ENCODE data around the gene TRPV4. TPM values are rescaled to one million over a fixed set of nuclear protein-coding genes. Genes with fewer than 3 reads are reported as not detected.

TRPV4 gene
- total RNA-seq, 1 experiment from 2014 or later, result 0.16 TPM

DNA sequence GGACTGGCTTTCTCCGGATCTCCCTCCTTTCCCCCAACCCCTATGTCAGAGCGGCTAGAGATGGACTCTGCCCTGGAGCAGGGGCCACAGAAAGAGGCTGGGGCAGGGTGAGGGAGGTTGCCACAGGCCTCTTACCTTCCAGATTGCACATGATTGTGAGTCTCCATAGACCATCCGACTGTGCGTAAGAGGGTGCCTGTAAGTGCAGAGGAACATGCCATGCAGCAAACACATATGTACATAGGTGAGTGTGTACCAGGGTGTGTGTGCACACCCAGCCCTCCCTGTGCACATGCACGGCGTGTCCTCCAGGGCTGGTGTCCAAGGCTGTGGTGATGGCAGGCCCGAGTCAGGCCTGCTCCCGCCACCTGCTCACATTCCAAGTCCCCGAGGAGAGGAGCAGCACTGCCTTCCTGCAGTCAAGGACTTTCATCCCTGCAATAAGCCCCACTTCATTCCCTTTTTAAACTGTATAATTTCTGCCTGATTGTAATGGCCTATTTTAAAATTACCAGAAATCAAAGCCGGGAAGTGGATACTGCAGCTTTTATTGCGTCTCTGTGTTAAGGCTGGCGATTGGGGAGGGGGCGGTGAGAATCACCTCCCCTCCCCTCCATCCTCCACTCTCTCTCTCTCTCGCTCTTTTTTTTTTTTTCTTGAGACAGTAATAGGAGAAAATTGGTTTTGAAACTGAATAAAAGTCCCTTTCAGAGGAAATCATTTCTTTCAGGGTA, 91.1 kb downstream of the TRPV4 start:
- Histone ChIP-seq H3K27me3 (replicated peaks) (no peaks in the 10 kb centered on the region), H3K9me3 (replicated peaks) (no peaks in the 10 kb centered on the region), H3K36me3 (no peaks in the 10 kb centered on the region), H3K27ac (no peak overlapping the region), H3K4me3 (no peak overlapping the region), H3K4me1 (replicated peaks) (peaks cover 50% of the 10 kb centered on the region)
- no peak for DNase-seq (ENCODE audit: low read depth in 1 of 2, low spot score in 2 of 2)

- peaks cover 50% of the 10 kb centered on the region for H3K4me1 ChIP-seq (replicated peaks)
- DNase-seq (ENCODE audit: low read depth in 1 of 2, low spot score in 2 of 2), result no peak
- H3K36me3 ChIP-seq, result no peaks in the 10 kb centered on the region
- no peak overlapping the region for H3K27ac ChIP-seq
- H3K27me3 ChIP-seq (replicated peaks), result no peaks in the 10 kb centered on the region
- H3K4me3 ChIP-seq, result no peak overlapping the region
- H3K9me3 ChIP-seq (replicated peaks), result no peaks in the 10 kb centered on the region
Measured at GRCh38 chr12:109741286-109741969, 91.8 kb downstream of the TRPV4 start.

DNA sequence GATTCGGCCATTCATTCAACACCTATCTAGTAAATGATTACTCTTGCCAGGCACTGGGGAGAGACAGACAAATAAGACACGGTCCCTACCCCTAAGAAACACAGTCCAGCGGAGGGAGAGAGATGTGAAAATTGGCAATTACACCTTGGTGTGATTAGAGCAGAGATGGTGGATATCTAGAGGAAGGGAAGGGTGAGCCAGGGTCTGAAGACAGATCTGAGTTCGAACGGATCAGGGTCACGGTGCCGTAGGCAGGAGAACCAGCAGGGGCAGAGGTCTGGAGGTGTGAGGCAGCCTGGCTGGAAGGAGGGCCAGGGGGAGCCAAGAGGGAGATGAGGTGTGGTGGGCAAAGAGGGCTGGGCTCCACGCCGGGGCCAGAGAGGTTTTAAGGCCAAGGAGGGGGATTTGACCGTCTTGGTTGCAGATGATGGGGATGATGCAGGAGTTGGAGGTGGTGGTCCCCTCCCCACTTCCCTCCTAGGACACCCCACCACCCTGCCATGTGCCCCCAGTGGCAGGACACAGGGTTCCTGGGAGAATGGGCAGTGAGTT, 92.4 kb downstream of the TRPV4 start:
- peaks cover 44% of the 10 kb centered on the region for H3K4me1 ChIP-seq (replicated peaks)
- H3K36me3 ChIP-seq, result no peaks in the 10 kb centered on the region
- no peaks in the 10 kb centered on the region for H3K9me3 ChIP-seq (replicated peaks)
- no peaks in the 10 kb centered on the region for H3K27me3 ChIP-seq (replicated peaks)
- no peak overlapping the region for H3K4me3 ChIP-seq
- H3K27ac ChIP-seq, result no peak overlapping the region
- DNase-seq (ENCODE audit: low read depth in 1 of 2, low spot score in 2 of 2), result no peak

DNA sequence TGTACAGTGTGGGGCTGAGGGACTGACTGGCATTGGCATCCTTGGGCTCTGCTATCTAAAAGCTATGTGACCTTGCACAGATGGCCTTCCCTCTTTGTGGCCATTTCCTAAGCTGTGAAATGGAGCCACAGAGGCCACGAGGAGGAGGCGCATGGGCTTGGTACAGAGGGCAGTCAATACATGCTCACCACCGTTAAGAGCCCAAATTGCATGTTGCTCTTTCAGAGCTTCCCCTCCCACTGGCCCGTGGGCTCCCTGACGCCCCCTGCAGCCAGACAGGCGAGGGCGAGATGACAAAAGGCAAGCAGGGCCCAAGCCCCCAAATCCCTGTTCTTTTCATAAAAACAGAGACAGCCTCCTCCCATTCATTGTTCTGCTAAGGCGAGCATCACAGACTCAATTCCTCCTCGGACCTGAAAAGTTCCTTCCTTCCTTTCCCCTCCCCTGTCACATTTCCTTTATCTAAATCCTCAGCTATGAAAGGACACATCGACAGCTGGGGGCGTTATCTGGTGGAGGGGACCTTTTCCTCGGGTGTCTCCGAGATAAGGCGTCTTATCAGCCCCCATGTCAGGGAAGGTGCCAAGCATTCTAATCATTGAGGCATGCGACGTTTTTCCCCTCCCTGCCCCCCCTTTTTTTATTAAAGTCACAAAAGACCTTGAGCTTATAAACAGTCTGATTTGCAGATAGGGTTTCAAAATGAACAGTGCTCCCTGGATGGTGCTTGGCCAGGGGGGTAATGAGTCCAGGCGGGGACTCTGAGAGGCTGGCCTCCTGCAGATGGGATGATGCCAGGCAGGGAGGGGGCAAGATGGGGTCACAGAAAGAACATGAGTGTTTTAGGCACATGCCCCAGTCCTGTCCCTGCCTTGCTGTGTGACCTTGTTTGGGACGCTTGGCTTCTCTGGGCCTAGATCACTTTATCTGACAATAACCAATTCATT, 93.2 kb downstream of the TRPV4 start:
- Histone ChIP-seq H3K27ac (peak overlapping the region; percentile 28; the same call in 1 of the 2 replicates), H3K27me3 (replicated peaks) (no peaks in the 10 kb centered on the region)

DNA sequence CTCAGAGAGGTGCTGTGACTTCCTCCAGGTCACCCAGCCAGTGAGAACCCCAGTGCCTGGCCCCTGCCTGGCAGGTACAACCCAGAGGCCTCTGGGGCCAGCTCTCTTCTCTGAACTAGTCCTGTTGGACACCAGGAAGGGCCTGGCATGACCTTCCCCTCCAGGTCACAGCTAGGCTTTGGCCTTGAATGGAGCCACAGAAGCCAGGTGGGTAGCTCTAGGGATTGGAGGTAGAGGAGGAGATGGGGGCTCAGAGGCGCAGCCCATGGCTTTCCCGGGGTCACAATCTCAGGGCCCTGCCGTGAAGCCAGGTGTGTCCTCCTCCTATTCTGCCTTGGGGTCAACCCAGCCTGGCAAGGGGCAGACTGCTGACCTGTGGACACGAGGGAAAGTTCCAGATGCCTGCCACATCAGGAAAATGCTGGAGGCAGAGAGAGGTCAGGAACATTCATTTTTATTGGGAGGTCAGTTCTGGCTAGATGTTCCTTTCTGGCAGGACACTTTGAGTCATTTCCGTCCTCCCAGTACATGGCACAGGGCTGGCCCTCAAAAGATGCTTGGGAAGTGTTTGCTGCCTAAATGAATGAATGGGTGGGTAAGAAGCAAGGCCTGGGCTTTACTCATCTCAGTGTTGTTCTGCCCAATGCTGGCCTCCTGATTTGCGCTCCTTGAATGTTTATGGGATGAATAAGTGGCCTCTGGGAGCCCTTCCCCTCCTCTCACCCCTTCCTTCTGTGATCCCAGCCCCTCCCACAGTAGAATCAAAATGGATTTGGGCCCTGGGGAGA, 94.1 kb downstream of the TRPV4 start:
- Histone ChIP-seq H3K9me3 (replicated peaks) (no peaks in the 10 kb centered on the region), H3K27ac (peak overlapping the region; percentile 28; the same call in 1 of the 2 replicates), H3K4me3 (no peak overlapping the region), H3K27me3 (replicated peaks) (no peaks in the 10 kb centered on the region), H3K4me1 (replicated peaks) (peaks cover 31% of the 10 kb centered on the region), H3K36me3 (no peaks in the 10 kb centered on the region)
- no peak for DNase-seq (ENCODE audit: low read depth in 1 of 2, low spot score in 2 of 2)

More for the DNA sequence above, 93.2 kb downstream of the TRPV4 start:
- H3K36me3 ChIP-seq, result no peaks in the 10 kb centered on the region
- no peaks in the 10 kb centered on the region for H3K9me3 ChIP-seq (replicated peaks)
- no peak overlapping the region for H3K4me3 ChIP-seq
- DNase-seq (ENCODE audit: low read depth in 1 of 2, low spot score in 2 of 2), result no peak
- peaks cover 38% of the 10 kb centered on the region for H3K4me1 ChIP-seq (replicated peaks)

- Histone ChIP-seq H3K4me1 (replicated peaks) (peaks cover 23% of the 10 kb centered on the region), H3K4me3 (no peak overlapping the region), H3K36me3 (no peaks in the 10 kb centered on the region), H3K9me3 (replicated peaks) (no peaks in the 10 kb centered on the region), H3K27ac (no peak overlapping the region), H3K27me3 (replicated peaks) (no peaks in the 10 kb centered on the region)
- no peak for DNase-seq (ENCODE audit: low read depth in 1 of 2, low spot score in 2 of 2)
Measured at GRCh38 chr12:109738209-109738608, 95.0 kb downstream of the TRPV4 start.

GRCh38 chr12:109737631-109738030, 95.6 kb downstream of the TRPV4 start:
- no peak for DNase-seq (ENCODE audit: low read depth in 1 of 2, low spot score in 2 of 2)
- Histone ChIP-seq H3K4me1 (replicated peaks) (peaks cover 18% of the 10 kb centered on the region), H3K36me3 (no peaks in the 10 kb centered on the region), H3K27ac (no peak overlapping the region), H3K27me3 (replicated peaks) (no peaks in the 10 kb centered on the region), H3K4me3 (no peak overlapping the region), H3K9me3 (replicated peaks) (no peaks in the 10 kb centered on the region)

GRCh38 chr12:109737126-109737525, 96.1 kb downstream of the TRPV4 start:
- Histone ChIP-seq H3K4me1 (replicated peaks) (peaks cover 18% of the 10 kb centered on the region), H3K9me3 (replicated peaks) (no peaks in the 10 kb centered on the region), H3K36me3 (no peaks in the 10 kb centered on the region), H3K4me3 (no peak overlapping the region), H3K27ac (no peak overlapping the region), H3K27me3 (replicated peaks) (no peaks in the 10 kb centered on the region)
- no peak for DNase-seq (ENCODE audit: low read depth in 1 of 2, low spot score in 2 of 2)

DNA sequence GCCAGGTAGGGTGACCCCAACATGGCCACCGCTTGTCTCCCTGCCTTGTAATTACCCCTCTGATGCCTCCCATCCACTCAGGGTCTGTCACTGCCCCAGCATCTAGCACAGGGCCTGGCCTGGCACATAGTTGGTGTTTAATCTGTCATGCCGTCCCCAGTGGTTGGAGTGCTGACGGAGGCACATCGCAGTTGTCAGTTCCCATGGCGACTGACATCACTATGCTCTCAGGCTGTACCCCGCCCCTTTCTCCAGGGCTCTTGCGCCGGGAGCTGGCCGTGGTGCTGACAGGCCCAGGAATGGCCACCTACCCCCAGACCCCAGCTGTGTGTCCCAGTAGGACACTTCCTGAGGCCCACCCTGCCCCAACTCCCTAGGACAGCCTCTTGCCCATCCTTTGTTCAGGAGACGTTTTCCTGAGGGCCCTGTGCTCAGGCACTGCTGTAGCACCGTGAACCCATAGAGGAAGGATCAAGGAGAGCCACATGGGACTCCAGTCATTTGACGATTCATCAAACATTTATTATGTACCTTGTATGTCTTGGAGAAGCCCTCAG, 96.6 kb downstream of the TRPV4 start:
- H3K27me3 ChIP-seq (replicated peaks), result no peaks in the 10 kb centered on the region
- H3K4me1 ChIP-seq (replicated peaks), result peaks cover 18% of the 10 kb centered on the region
- no peak for DNase-seq (ENCODE audit: low read depth in 1 of 2, low spot score in 2 of 2)
- no peak overlapping the region for H3K4me3 ChIP-seq
- H3K9me3 ChIP-seq (replicated peaks), result no peaks in the 10 kb centered on the region
- no peaks in the 10 kb centered on the region for H3K36me3 ChIP-seq
- H3K27ac ChIP-seq, result no peak overlapping the region

- Histone ChIP-seq H3K4me1 (replicated peaks) (peaks cover 18% of the 10 kb centered on the region), H3K4me3 (no peak overlapping the region), H3K27ac (no peak overlapping the region), H3K27me3 (replicated peaks) (no peaks in the 10 kb centered on the region), H3K36me3 (no peaks in the 10 kb centered on the region), H3K9me3 (replicated peaks) (no peaks in the 10 kb centered on the region)
- no peak for DNase-seq (ENCODE audit: low read depth in 1 of 2, low spot score in 2 of 2)
Measured at GRCh38 chr12:109735825-109736551, 97.2 kb downstream of the TRPV4 start.

DNA sequence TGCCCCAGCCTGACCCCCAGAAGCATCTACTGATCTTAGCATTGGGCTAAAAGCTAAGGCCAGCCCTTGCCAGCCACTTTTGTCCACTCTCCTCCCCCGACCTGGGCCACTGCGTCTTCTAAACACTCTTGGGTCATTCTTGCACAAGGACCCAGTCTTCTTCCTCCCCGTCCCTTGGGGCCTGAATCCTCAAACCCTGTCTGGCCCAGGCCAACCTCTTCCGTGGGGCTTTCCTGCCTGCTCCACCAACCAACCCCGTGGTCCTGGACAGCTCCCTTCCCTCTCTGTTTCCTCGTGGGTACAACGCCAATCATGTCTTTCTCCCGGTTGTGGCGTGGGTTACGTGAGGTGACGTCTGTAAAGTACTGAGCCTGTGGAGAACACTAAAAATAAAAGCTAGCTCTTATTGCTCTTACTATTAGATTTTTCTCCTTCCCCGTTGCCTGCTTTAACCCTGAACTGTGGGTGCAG, 98.1 kb downstream of the TRPV4 start:
- no peak overlapping the region for H3K27ac ChIP-seq
- no peaks in the 10 kb centered on the region for H3K9me3 ChIP-seq (replicated peaks)
- no peak for DNase-seq (ENCODE audit: low read depth in 1 of 2, low spot score in 2 of 2)
- no peaks in the 10 kb centered on the region for H3K27me3 ChIP-seq (replicated peaks)
- peaks cover 18% of the 10 kb centered on the region for H3K4me1 ChIP-seq (replicated peaks)
- H3K4me3 ChIP-seq, result no peak overlapping the region
- H3K36me3 ChIP-seq, result no peaks in the 10 kb centered on the region

All from SJSA1 (cell line).